Fibroblast of villous mesenchyme (primary cell): ENCODE results near the gene ARRB2. TPM values are rescaled to one million over a fixed set of nuclear protein-coding genes. Genes with fewer than 3 reads are reported as not detected.

Experiments
- DNase-seq: peaks from one replicate; pipeline ENCODE4 v3.0.0-alpha.2; 2010; ENCODE audit warnings: low read depth
- H3K4me3 ChIP-seq: 2 replicates; pipeline ENCODE4 v1.5.1; 2011; ENCODE audit warnings: low read depth, mild to moderate bottlenecking, low read length
- total RNA-seq: library from RNA; depleted of rRNA; stranded (reverse); fragments of >200 nt; gene quantifications from 2 replicates; pipeline ENCODE4 v1.2.3, GENCODE V29; 2012
- TF ChIP-seq, protein P1 (sequence below): IDR thresholded peaks from 2 replicates; pipeline ENCODE4 v1.5.1; 2012; ENCODE audit warnings: low read depth, mild to moderate bottlenecking, low read length; ENCODE audit not compliant: insufficient read depth

ARRB2 gene
- total RNA-seq, 1 donor = 3.5 TPM

DNA sequence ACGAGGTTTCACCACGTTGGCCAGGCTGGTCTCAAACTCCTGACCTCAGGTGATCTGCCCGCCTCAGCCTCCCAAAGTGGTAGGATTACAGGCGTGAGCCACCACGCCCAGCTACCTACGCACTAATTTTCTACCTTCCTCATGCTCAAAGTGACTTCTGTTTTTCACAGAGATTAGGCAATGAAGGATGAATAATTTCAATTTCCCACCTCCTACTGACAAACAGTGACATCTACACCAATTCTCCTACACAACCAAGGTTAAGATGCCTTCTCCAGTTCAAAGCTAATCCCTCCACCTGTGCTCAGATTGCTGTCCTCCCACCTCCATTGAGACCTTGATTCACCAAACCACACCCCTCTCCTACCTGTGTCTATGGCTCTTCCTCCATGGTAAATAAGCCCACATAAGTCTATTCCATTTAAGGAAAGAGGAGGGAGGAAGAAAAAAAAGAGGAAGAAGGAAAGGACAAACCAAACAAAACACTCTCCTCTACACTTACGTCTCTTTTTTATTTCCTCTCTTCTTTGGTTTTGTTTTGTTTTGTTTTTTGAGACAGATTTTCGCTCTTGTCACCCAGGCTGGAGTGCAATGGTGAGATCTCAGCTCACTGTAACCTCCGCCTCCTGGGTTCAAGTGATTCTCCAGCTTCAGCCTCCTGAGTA lies 15.3 kb downstream of the ARRB2 start:
- TF ChIP-seq, protein P1, sequence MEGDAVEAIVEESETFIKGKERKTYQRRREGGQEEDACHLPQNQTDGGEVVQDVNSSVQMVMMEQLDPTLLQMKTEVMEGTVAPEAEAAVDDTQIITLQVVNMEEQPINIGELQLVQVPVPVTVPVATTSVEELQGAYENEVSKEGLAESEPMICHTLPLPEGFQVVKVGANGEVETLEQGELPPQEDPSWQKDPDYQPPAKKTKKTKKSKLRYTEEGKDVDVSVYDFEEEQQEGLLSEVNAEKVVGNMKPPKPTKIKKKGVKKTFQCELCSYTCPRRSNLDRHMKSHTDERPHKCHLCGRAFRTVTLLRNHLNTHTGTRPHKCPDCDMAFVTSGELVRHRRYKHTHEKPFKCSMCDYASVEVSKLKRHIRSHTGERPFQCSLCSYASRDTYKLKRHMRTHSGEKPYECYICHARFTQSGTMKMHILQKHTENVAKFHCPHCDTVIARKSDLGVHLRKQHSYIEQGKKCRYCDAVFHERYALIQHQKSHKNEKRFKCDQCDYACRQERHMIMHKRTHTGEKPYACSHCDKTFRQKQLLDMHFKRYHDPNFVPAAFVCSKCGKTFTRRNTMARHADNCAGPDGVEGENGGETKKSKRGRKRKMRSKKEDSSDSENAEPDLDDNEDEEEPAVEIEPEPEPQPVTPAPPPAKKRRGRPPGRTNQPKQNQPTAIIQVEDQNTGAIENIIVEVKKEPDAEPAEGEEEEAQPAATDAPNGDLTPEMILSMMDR = no peak
- H3K4me3 ChIP-seq = no peak overlapping the region
- DNase-seq = no peak

DNA sequence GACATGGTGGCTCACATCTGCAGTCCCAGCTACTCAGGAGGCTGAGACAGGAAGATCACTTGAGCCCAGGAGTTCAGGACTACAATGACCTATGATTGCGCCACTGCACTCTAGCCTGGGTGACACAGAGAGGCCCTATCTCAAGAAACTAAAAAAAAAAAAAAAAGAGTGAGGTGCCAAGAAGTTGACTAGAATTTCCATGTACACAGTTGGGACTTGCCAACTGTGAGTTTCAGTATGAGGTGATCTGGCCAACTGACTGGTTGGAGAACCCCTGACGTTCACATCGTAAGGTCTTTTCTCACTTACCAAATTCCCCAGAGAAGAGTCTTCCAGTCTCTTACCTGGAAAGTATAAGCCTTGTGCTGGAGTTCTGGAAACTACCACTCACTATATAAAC lies 17.7 kb downstream of the ARRB2 start:
- TF ChIP-seq, protein P1 = no peak
- DNase-seq = no peak
- no peak overlapping the region for H3K4me3 ChIP-seq

DNA sequence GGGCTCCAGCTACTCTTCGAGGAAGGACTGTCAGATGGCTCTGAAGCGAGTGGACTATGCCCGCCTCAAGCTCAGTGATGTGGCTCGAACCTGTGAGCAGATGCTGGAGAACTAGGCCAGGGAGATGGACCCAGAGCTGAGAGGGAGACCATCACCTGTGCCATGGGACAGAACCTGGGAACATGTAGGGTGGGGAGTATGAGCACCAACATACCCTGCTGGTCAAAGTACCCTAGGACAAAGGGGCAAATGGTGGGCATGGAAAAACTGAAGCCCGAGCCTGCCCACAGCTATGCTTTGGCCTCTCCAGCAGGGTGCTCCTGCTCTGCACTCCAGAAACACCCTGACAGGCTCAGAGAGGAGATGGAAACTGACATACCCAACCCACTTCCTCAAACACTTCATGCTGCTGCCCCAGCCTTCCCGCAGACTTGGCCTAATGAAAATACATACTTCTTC lies 22.7 kb downstream of the ARRB2 start:
- no peak for DNase-seq
- H3K4me3 ChIP-seq = no peak overlapping the region
- TF ChIP-seq, protein P1 = no peak

DNA sequence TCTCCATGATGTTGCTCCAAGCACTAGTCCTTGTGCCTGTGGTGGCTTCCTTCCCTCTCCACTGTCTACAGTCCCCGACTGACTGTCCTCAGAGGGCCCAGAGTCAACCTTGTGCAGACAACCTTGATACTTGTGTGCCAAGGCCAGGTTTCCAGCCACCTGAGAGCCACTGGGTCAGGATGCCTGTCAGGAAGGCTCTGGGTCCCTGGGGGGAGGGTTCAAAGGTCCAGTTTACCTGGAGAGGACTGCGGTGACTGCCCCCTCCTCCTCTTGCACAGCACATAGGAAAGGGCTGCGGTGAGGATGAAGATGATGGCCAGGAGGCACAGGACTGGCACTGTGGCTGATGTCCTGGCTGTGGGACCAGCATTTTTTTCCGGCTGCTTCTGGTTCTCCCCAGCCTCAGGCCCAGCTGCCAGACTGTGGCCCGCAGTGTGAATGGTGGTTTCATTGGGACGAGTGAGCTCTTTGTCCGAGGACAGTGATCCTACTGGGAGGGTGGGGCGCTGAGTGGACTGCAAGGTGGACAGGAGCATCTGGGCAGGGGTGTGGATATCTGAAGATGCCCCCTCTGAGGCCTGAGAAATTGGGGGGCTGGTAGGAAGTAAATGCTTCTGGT lies 24.5 kb downstream of the ARRB2 start:
- DNase-seq = no peak

DNA sequence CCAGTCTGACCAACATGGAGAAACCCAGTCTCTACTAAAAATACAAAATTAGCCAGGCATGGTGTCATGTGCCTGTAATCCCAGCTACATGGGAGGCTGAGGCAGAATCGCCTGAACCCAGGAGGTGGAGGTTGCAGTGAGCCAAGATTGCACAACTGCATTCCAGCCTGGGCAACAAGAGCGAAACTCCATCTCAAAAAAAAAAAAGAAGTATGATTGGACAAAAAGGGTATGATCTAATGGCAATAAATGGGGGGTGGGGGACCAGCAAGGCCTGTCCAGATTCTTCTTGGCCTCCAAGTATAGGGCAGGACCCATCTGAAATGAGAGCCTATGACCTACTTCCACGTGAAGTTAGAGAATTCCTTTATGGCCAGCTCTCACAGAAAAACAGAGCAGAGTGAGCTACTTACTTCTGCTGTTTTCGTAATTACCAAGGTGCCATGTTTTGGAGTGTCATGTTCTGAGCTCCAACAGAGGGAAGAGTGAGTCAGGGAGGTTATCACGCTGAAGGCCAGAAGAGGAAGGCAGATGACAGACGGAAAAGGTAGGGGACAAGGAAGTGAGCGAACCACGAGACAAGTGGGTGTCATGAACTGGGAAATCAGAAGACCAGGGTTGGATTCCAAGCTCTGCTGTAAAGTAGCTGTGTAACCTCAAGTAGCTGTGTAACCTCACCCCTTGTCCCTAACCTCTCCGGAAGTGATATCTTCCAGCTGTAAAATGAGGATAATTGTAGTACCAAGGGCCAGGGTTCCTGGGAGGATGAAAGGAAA lies 25.6 kb downstream of the ARRB2 start:
- DNase-seq = peak; percentile 5
- TF ChIP-seq, protein P1 = no peak
- H3K4me3 ChIP-seq = no peak overlapping the region

More for the DNA sequence above, 24.5 kb downstream of the ARRB2 start:
- H3K4me3 ChIP-seq = no peak overlapping the region
- TF ChIP-seq, protein P1 = no peak

DNA sequence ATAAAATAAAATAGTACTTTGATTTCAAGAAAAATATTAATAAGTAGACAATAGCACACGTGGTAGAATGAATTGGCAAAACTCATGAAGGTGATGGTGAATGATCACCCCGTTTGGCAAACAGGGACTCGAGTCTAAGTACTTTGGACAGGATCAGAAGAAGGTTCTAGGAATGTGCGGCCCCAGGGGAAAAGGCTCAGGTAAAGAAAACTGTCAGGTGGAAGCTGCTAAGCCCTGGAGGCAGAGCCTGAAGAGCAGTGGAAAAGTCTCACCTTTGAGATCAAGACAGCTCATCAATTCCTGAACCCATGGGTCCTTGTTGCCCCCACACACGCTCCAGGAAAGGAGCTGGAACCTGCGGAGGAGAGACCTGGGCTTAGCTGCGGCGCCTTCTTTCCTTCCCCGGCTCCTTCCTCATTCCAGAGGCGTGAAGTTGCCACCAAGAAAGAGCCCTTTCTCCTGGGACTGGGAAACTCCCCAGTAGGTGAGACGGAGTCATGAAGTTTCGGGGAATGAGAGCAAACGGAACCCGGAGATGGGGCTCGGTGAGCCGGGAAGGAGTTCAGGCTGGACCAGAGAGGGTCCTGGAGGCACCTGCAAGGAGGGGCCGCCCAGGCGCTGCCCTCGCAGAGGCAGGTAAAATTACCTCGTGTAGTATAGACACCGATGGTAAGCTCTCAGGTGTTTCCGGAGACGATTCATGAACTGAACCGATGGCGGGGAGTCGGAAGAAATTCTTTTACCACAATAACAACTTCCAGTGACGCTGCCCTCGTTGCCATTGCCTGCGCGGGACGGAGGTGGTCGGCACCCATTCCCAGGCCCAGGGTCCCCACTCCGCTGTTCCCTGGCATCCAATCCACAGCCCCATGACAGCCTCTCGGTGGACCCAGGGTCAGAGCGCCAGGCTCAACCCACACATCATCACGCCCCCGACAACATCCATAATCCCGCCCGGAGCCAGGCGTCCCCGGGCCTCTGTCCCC lies 28.0 kb downstream of the ARRB2 start:
- TF ChIP-seq, protein P1 = no peak
- DNase-seq = no peak
- peak overlapping the region; percentile 71 for H3K4me3 ChIP-seq
